ENCODE results near the gene APOBEC3H.

Gene APOBEC3H

DNA sequence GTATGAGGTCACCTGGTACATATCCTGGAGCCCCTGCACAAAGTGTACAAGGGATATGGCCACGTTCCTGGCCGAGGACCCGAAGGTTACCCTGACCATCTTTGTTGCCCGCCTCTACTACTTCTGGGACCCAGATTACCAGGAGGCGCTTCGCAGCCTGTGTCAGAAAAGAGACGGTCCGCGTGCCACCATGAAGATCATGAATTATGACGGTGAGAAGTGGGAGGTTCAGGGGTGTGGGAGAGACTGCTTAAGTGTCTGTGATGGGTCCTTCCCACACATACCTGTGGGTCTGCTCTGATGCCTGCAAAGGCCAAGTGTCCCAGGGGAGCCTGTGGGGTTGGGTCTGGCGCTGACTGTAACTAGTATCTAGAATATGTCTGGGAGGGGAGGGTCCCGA, 16.0 kb upstream of the APOBEC3H start:
- no peak overlapping the region for H3K4me3 ChIP-seq (ENCODE audit: low read depth, low read length)
- TF ChIP-seq, protein P1, sequence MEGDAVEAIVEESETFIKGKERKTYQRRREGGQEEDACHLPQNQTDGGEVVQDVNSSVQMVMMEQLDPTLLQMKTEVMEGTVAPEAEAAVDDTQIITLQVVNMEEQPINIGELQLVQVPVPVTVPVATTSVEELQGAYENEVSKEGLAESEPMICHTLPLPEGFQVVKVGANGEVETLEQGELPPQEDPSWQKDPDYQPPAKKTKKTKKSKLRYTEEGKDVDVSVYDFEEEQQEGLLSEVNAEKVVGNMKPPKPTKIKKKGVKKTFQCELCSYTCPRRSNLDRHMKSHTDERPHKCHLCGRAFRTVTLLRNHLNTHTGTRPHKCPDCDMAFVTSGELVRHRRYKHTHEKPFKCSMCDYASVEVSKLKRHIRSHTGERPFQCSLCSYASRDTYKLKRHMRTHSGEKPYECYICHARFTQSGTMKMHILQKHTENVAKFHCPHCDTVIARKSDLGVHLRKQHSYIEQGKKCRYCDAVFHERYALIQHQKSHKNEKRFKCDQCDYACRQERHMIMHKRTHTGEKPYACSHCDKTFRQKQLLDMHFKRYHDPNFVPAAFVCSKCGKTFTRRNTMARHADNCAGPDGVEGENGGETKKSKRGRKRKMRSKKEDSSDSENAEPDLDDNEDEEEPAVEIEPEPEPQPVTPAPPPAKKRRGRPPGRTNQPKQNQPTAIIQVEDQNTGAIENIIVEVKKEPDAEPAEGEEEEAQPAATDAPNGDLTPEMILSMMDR (IDR thresholded peaks at IDR 0.05; ENCODE audit: insufficient read depth, low read depth, low read length, missing control alignments): no peak
- no peak for DNase-seq (ENCODE audit: low read depth)

DNA sequence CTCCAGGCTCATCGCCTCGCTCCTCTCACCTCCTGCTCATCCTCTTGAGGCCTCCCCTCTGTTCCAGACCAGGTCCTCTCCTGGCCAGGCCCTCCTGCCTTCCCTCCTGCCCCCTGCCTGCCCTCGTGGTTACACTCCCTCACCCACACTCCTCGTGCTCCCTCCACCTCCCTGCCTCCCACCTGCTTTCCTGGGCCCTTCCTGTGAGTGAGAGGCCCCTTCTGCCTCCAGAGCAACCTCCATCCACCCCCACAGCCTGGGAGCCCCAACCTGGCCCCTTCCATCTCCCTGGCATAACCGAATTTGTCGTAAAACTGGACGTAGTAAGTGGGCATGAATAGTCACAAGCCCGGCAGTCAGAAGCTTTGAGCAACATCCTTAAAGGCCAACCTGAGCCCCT, 15.4 kb upstream of the APOBEC3H start:
- no peak for DNase-seq (ENCODE audit: low read depth)
- TF ChIP-seq, protein P1 (IDR thresholded peaks at IDR 0.05; ENCODE audit: insufficient read depth, low read depth, low read length, missing control alignments): no peak
- H3K4me3 ChIP-seq (ENCODE audit: low read depth, low read length): no peak overlapping the region

DNA sequence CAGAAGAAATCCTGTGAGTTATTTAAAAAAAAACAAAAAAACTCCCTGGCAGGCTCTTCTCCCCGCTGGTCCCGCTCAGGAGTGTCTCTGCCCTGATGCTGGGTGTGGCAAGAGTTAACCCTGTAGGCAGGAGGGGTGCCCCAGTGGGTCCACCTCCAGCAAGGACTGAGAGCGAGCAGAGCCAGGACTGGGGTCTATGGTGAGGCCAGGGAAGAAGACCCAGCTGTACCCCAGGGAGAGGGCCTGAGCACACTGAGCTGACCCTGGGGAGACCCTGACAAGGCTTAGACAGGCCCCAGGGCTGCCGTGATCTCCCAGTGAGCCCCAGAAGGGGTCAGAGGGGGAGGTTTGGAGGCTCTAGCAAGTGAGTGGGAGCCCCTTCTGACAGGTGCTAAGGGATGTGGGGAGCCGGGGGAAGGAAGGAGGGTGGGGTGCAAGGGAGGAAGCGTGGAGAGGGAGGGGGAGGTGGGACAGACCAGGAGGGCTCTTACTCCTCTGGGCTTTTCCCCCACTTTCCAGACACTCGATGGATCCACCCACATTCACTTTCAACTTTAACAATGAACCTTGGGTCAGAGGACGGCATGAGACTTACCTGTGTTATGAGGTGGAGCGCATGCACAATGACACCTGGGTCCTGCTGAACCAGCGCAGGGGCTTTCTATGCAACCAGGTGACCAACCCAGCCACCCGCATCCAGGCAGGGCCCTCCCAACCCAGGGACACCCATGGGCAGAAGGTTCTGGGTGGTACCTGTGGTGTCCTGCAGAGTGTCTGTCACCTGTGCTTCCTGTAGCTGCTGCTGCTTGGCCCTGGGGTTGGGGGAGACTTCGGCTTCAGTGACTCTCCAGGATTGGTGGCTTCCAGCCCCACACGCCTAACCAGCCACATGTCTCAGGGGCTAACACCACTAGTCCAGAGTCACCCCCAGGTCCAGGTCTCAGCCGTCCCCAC, 13.6 kb upstream of the APOBEC3H start:
- no peak overlapping the region for H3K4me3 ChIP-seq (ENCODE audit: low read depth, low read length)
- TF ChIP-seq, protein P1 (IDR thresholded peaks at IDR 0.05; ENCODE audit: insufficient read depth, low read depth, low read length, missing control alignments): no peak
- DNase-seq (ENCODE audit: low read depth): no peak

DNA sequence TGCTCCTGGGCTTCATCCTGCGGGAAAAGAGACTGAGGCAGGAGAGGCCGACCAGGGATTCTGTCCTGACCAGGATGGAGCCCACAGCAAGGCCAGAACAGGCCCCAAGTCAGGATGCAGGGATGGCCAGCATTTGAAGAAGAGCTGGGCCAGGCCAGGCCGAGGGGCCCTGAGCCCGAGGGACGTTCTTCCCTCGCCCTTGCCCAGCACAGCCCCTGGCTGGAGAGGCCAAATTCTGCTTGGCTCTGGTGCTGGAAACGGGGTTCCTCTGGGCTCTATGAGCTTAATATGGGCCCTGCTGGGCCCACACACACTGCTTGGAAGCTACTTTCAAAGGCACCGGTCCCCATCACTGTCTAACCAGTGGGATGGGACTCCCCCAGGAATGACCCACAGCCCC, 12.4 kb upstream of the APOBEC3H start:
- no peak for DNase-seq (ENCODE audit: low read depth)
- H3K4me3 ChIP-seq (ENCODE audit: low read depth, low read length): no peak overlapping the region
- TF ChIP-seq, protein P1 (IDR thresholded peaks at IDR 0.05; ENCODE audit: insufficient read depth, low read depth, low read length, missing control alignments): no peak

DNA sequence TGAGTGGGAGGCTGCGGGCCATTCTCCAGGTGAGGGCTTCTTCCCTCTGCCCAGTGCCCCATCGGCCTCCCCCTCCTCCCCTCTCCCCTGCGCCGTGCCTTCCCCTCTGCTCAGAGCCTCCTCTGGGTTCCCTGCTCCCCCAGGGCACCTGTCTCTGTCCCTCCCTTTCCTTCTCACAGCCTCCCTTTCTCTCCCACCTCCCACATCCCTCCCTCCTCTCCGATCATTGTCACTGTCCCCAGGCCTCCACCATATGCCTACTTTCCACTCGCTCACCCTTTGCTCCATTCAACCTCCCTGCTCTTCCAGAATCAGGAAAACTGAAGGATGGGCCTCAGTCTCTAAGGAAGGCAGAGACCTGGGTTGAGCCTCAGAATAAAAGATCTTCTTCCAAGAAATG, 9.9 kb upstream of the APOBEC3H start:
- TF ChIP-seq, protein P1 (IDR thresholded peaks at IDR 0.05; ENCODE audit: insufficient read depth, low read depth, low read length, missing control alignments): no peak
- DNase-seq (ENCODE audit: low read depth): no peak
- H3K4me3 ChIP-seq (ENCODE audit: low read depth, low read length): no peak overlapping the region

DNA sequence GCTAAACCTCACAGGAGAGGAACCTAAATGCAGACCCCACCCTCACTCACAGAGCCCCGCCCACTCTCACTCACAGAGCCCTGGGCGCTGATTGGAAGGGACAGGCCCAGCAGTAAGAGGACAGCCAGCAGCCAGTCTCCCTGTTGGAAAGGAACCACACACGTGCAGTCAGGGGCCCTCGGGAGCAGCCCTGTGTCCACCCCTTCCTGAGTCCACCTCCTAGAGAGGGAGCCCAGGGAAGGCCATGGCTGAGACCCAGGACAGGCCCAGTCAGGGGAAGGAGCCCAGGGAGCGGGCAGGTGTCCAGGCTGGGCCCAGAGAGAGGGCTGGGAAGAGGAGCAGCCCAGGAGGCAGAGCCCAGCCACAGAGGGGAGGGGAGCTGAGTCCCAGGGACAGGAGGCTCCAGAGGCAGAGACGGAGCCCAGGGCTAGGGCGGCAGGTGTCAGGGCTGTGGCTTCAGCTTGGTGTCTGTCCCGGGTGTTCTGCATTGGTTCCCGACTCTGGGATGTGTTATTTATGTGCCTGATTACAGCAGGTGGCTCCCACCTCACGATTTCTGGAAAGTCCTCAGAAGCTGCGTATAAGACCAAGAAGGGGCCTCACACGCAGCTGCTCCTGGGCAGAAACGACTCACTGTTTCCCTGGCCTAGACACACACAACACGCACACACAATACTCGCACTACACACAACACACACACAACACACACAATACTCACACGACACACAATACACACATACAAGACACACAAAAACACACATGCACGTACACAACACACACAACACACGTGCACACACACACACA, 9.0 kb upstream of the APOBEC3H start:
- DNase-seq (ENCODE audit: low read depth): no peak
- TF ChIP-seq, protein P1 (IDR thresholded peaks at IDR 0.05; ENCODE audit: insufficient read depth, low read depth, low read length, missing control alignments): no peak
- no peak overlapping the region for H3K4me3 ChIP-seq (ENCODE audit: low read depth, low read length)

Measured in GM12865 (cell line).